Large intestine (tissue), 3 donors: ENCODE data around the gene PAPPA. TPM values are rescaled to one million over a fixed set of nuclear protein-coding genes. Genes with fewer than 3 reads are reported as not detected.

Experiments used
- DNase-seq, 2 donors: peaks; one replicate each; pipeline versions ENCODE4 v3.0.0 to v3.0.0-alpha.2; 2013
- H3K27ac ChIP-seq: one replicate; pipeline ENCODE4 v1.5.1; 2013; ENCODE audit warnings: low read length
- H3K27me3 ChIP-seq: 2 replicates; pipeline ENCODE4 v1.6.1; 2013; ENCODE audit warnings: low read length; ENCODE audit not compliant: control insufficient read depth, insufficient read depth
- H3K36me3 ChIP-seq: 2 replicates; pipeline ENCODE4 v1.6.1; 2013; ENCODE audit warnings: low read length; ENCODE audit not compliant: control insufficient read depth, insufficient read depth
- H3K4me1 ChIP-seq: one replicate; pipeline ENCODE4 v1.6.1; 2013; ENCODE audit warnings: low read length; ENCODE audit not compliant: control insufficient read depth, insufficient read depth
- H3K4me3 ChIP-seq: one replicate; pipeline ENCODE4 v1.5.1; 2013; ENCODE audit warnings: low read length
- H3K9me3 ChIP-seq: one replicate; pipeline ENCODE4 v1.6.1; 2013; ENCODE audit warnings: mild to moderate bottlenecking, low read depth, low read length, moderate library complexity; ENCODE audit not compliant: control insufficient read depth
- WGBS: methylation state at CpG from one replicate; pipeline ENCODE4 v1.1.5; 2013; ENCODE audit warnings: low lambda C conversion rate; ENCODE audit not compliant: insufficient coverage; 5-methylcytosine and 5-hydroxymethylcytosine counted together
- polyA plus RNA-seq: library from polyadenylated mRNA; unstranded; fragments of 120-200 nt; gene quantifications from one replicate; pipeline ENCODE4 v1.2.1, GENCODE V29; 2013

PAPPA gene
- polyA plus RNA-seq, 1 donor, result 2.2 TPM

GRCh38 chr9:116323571-116323970, 170.0 kb downstream of the PAPPA start:
- no peak overlapping the region for H3K4me3 ChIP-seq
- no peaks in the 10 kb centered on the region for H3K9me3 ChIP-seq
- DNase-seq, result no peak
- no peaks in the 10 kb centered on the region for H3K4me1 ChIP-seq
- no peaks in the 10 kb centered on the region for H3K36me3 ChIP-seq
- H3K27me3 ChIP-seq, result peaks cover 6% of the 10 kb centered on the region
- no peak overlapping the region for H3K27ac ChIP-seq

- Histone ChIP-seq H3K27me3 (peaks cover 6% of the 10 kb centered on the region), H3K4me1 (no peaks in the 10 kb centered on the region), H3K4me3 (no peak overlapping the region), H3K36me3 (no peaks in the 10 kb centered on the region), H3K9me3 (no peaks in the 10 kb centered on the region), H3K27ac (no peak overlapping the region)
- no peak for DNase-seq
These were observed 172.3 kb downstream of the PAPPA start for GRCh38 chr9:116325924-116326323.

GRCh38 chr9:116327701-116328405, 174.3 kb downstream of the PAPPA start:
- H3K27ac ChIP-seq, result no peak overlapping the region
- peaks cover 6% of the 10 kb centered on the region for H3K27me3 ChIP-seq
- no peak overlapping the region for H3K4me3 ChIP-seq
- H3K9me3 ChIP-seq, result no peaks in the 10 kb centered on the region
- no peaks in the 10 kb centered on the region for H3K36me3 ChIP-seq
- DNase-seq, result no peak
- H3K4me1 ChIP-seq, result no peaks in the 10 kb centered on the region
- 80% methylated on average over 1 of the region's 4 CpGs for WGBS

DNA sequence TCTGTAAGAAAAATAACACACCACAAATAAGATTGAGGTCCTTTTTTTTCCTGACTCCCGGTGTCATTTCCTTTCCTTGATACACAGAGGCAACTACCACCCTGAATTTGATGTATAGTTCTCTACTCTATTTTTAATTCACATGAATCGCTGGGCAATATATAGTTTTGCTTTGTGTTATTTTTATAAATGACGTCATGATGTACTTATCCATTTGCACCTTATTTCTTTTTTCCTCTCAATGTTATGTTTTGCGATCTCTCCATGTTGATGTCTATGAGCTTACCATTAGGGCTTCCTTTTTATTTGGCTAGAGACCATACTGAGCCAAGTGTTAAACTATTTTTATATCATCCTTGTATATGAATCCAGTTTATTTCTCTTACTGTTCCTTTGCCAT, 175.9 kb downstream of the PAPPA start:
- no peaks in the 10 kb centered on the region for H3K9me3 ChIP-seq
- no peaks in the 10 kb centered on the region for H3K36me3 ChIP-seq
- H3K27me3 ChIP-seq, result peaks cover 10% of the 10 kb centered on the region
- no peak overlapping the region for H3K27ac ChIP-seq
- DNase-seq, result no peak
- H3K4me3 ChIP-seq, result no peak overlapping the region
- no peaks in the 10 kb centered on the region for H3K4me1 ChIP-seq
- WGBS, result 89% methylated on average over 3 of the region's 4 CpGs

- WGBS, result no CpG with 5 or more reads among the region's 3 CpGs
- H3K9me3 ChIP-seq, result no peaks in the 10 kb centered on the region
- peaks cover 14% of the 10 kb centered on the region for H3K27me3 ChIP-seq
- no peak overlapping the region for H3K4me3 ChIP-seq
- H3K36me3 ChIP-seq, result no peaks in the 10 kb centered on the region
- DNase-seq, result no peak
- H3K27ac ChIP-seq, result no peak overlapping the region
- no peaks in the 10 kb centered on the region for H3K4me1 ChIP-seq
These were observed 177.7 kb downstream of the PAPPA start for GRCh38 chr9:116331241-116331640.

- WGBS, result no CpG with 5 or more reads among the region's 6 CpGs
- no peaks in the 10 kb centered on the region for H3K36me3 ChIP-seq
- DNase-seq, result no peak
These were observed 178.5 kb downstream of the PAPPA start for GRCh38 chr9:116332090-116332489.

GRCh38 chr9:116333254-116333653, 179.7 kb downstream of the PAPPA start:
- WGBS, result no CpG with 5 or more reads among the region's 3 CpGs

More at GRCh38 chr9:116332090-116332489, 178.5 kb downstream of the PAPPA start:
- H3K4me3 ChIP-seq, result no peak overlapping the region
- H3K4me1 ChIP-seq, result no peaks in the 10 kb centered on the region
- H3K9me3 ChIP-seq, result no peaks in the 10 kb centered on the region
- no peak overlapping the region for H3K27ac ChIP-seq
- H3K27me3 ChIP-seq, result peaks cover 10% of the 10 kb centered on the region

GRCh38 chr9:116334546-116335150, 181.1 kb downstream of the PAPPA start:
- Histone ChIP-seq H3K9me3 (no peaks in the 10 kb centered on the region), H3K27ac (no peak overlapping the region), H3K27me3 (peaks cover 12% of the 10 kb centered on the region), H3K36me3 (no peaks in the 10 kb centered on the region), H3K4me3 (no peak overlapping the region), H3K4me1 (no peaks in the 10 kb centered on the region)
- no peak for DNase-seq
- no CpG with 5 or more reads among the region's 19 CpGs for WGBS

More at GRCh38 chr9:116333254-116333653, 179.7 kb downstream of the PAPPA start:
- Histone ChIP-seq H3K4me1 (no peaks in the 10 kb centered on the region), H3K27ac (no peak overlapping the region), H3K9me3 (no peaks in the 10 kb centered on the region), H3K27me3 (peaks cover 12% of the 10 kb centered on the region), H3K36me3 (no peaks in the 10 kb centered on the region), H3K4me3 (no peak overlapping the region)
- no peak for DNase-seq

DNA sequence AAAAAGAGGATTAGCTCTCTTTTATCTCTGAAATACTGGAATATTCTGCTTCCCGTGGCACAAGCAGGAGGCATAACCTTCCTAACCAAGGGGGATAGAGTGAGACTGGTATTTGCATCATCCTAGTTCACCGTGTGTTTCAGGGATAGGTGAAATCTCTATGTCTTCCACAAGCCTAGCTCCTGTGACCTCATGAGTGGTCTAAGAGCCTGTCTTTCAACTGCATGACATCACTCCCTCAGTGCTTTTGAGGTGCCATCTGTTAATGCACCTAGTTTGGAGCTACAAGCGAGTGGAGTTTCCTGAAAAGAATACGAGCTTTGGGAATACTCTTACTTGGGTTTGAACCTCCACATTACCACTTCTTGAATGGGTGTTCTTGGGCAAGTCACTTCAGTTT, 181.8 kb downstream of the PAPPA start:
- Histone ChIP-seq H3K9me3 (no peaks in the 10 kb centered on the region), H3K27ac (no peak overlapping the region), H3K4me1 (no peaks in the 10 kb centered on the region), H3K4me3 (no peak overlapping the region), H3K36me3 (no peaks in the 10 kb centered on the region), H3K27me3 (peaks cover 12% of the 10 kb centered on the region)
- WGBS, result 83% methylated on average over 1 of the region's 4 CpGs
- no peak for DNase-seq

DNA sequence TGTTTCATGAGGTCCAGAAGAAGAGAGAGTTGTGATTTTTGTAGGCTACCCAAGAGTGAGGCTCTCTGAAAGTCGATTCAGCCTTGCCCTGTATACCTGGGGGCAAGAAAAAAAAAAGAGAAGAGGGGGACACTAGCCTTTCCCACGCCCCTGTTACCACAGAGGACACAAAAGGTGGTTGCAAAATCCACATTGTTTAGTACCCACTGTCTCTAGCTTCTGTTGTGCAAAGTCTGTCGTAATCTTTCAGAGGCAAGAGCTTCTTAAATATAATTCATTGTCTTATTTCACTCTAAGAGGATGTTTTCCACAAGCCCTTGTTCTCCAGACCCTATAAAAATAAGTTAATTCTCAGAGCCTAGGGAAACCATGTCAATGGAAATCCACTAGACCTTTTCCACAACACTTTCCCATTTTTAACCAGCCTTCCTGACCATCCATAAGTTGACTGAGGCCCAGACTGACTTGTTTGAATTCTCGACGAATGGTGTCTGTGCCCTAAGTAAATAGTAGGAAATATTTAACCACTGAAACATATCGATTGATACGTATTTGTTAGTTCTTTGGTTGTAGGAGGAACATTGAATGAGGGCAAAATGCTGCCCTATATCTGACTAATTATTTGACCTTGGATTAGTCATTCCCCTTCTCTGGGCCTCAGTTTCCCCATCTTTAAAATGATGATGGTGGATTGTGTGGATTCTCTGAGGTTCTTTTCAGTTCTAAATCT, 182.7 kb downstream of the PAPPA start:
- peaks cover 12% of the 10 kb centered on the region for H3K27me3 ChIP-seq
- no peaks in the 10 kb centered on the region for H3K9me3 ChIP-seq
- H3K4me3 ChIP-seq, result no peak overlapping the region
- no peak overlapping the region for H3K27ac ChIP-seq
- DNase-seq, result no peak
- no peaks in the 10 kb centered on the region for H3K4me1 ChIP-seq
- no peaks in the 10 kb centered on the region for H3K36me3 ChIP-seq
- WGBS, result 100% methylated on average over 1 of the region's 7 CpGs
